HFF-Myc (cell line): ENCODE measurements around the gene ZNF491.

Experiments
- DNase-seq: peaks from one replicate; pipeline ENCODE4 v3.0.0-alpha.2; 2011; ENCODE audit warnings: low read depth; ENCODE audit errors: extremely low read depth
- H3K4me3 ChIP-seq: replicated peaks from 2 replicates; pipeline ENCODE4 v1.5.1; 2011; ENCODE audit warnings: low read depth, mild to moderate bottlenecking, control low read depth, low read length
- TF ChIP-seq, protein P1 (sequence below): IDR thresholded peaks from 2 replicates; pipeline ENCODE4 v1.5.1; 2012; ENCODE audit warnings: mild to moderate bottlenecking, low read depth, low read length, control low read depth; ENCODE audit errors: missing control alignments

ZNF491 gene

DNA sequence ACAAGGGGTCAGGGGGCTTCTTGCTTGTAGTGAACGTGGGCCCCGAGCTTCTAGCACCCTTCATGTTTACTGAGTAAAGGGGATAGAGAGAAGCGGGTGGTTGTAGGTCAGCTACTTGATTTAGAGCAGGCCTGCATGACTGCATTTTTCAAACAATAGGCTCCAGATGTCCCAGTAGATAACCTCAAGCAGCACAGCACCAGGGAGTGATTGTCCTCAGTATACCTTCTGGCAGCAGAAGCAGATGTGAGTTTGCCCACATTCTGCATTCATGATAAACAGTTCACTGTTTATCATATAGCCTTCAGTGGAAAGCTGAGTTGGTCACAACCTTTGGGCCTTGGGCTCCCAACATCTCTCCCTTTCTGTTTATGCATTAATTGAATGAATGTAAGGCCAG lies 55.0 kb downstream of the ZNF491 start:
- TF ChIP-seq, protein P1, sequence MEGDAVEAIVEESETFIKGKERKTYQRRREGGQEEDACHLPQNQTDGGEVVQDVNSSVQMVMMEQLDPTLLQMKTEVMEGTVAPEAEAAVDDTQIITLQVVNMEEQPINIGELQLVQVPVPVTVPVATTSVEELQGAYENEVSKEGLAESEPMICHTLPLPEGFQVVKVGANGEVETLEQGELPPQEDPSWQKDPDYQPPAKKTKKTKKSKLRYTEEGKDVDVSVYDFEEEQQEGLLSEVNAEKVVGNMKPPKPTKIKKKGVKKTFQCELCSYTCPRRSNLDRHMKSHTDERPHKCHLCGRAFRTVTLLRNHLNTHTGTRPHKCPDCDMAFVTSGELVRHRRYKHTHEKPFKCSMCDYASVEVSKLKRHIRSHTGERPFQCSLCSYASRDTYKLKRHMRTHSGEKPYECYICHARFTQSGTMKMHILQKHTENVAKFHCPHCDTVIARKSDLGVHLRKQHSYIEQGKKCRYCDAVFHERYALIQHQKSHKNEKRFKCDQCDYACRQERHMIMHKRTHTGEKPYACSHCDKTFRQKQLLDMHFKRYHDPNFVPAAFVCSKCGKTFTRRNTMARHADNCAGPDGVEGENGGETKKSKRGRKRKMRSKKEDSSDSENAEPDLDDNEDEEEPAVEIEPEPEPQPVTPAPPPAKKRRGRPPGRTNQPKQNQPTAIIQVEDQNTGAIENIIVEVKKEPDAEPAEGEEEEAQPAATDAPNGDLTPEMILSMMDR, result no peak
- DNase-seq, result no peak
- no peak overlapping the region for H3K4me3 ChIP-seq

DNA sequence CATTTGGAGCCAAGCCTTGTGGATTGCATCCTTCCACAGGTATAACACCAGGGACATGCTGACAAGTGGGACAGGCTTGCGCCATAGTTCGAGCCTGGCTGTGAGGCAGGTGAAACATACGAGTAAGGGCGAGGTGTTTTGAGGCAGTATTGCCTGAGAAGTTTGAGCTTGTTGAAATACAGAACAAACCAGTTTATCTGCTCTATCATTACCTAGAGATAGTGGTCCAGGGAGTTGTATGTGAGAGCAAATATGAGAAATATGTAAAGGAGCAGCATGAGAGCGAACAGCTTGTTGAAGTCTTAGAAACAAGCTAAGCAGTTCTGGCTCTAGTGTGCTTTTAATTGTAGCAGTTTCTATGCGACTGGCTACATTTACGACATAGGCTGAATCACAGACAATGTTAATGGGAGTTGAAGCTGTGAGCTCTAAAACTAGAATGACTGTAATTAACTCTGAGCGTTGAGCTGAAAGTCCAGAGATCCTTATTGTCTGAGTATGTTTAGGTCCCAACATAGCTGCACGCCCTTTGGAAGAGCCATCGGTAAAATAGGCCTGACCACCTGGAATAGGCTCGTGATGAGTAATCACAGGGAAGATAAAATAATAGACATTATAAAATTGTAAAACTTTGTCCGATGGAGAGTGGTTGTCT lies 58.4 kb downstream of the ZNF491 start:
- TF ChIP-seq, protein P1, result no peak
- H3K4me3 ChIP-seq, result no peak overlapping the region
- DNase-seq, result no peak
